ENCODE results near the gene MMP24. TPM values are rescaled to one million over a fixed set of nuclear protein-coding genes. Genes with fewer than 3 reads are reported as not detected.

Gene MMP24
- total RNA-seq, 5 donors from 2014 or later (not counting 1 experiment from before 2014, with no cell fraction given) = 0.15 to 0.49 (median 0.16) TPM; not detected in 2

- CTCF ChIA-PET = no interaction called here
- peaks cover 6 to 15% (median 8%) of the 10 kb centered on the region in 3 donors for H3K4me1 Mint-ChIP-seq
Observed at GRCh38 chr20:35319871-35320197, 93.3 kb downstream of the MMP24 start.

DNA sequence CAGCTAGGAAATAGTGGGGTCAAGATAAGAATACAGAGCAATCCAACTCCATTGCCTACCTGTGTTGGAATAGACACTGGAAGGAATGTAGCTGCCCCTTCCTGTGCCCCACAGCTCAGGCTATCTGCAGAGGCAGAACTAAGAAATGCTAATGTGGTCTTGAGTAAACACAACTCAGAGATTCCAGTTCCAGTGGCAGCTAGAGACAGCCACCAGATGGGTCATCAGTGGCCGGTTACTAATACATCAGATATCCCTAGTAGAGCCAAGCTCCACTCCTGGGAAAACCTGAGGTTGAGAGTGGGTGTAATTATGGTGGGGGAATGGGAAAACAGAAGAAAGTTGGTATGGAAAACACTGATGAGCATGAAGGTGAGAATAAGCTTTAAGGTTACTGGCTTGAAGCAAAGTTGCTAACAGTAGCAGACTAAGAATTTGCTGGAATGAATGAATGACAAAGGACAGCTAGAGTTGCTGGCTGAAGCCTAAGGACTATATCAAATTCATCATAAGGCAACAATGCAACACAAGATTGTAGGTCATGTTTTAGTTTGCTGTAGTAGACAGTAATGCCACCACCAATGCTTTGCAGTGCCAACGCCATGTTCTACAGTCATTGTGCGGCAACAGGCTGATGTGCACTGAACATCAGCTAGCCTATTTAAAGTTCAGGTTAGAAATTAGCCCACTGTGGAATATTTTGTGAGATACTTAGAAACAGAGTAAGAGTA, 94.1 kb downstream of the MMP24 start:
- Histone ChIP-seq H3K27ac (ENCODE audit: low read length) (no peak overlapping the region), H3K27me3 (replicated peaks in 1 of 2; ENCODE audit: control insufficient read depth in 2 of 2, extremely low read depth in 1 of 2, insufficient read depth in 2 of 2, low read length in 1 of 2) (no peaks in the 10 kb centered on the region), H3K36me3 (ENCODE audit: control insufficient read depth in 2 of 2, extremely low read depth in 1 of 2, insufficient read depth in 1 of 2, low read length in 1 of 2) (peaks cover 0 to 4% of the 10 kb centered on the region in 2 donors), H3K9me3 (no peaks in the 10 kb centered on the region), H3K4me1 (ENCODE audit: control insufficient read depth in 1 of 2, extremely low read depth in 1 of 2, insufficient read depth in 2 of 2, low read length in 2 of 2) (no peaks in the 10 kb centered on the region), H3K4me3 (ENCODE audit: control insufficient read depth in 1 of 2, extremely low read depth in 1 of 2, low read length in 1 of 2) (no peak overlapping the region)
- DNase-seq (no peak), ATAC-seq (replicated peaks in 1 of 4) (no peak)
- ChIA-PET POLR2A (no interaction called here), CTCF (interaction anchor here in 1 of 2 donors (0.5 kb wide), 1 partner anchor 783 kb away, joined by 8 read pairs; no protein-coding TSS in a partner anchor)
- Mint-ChIP-seq H3K4me3 (no peak overlapping the region), H3K27ac (no peak overlapping the region), H3K27me3 (no peaks in the 10 kb centered on the region), H3K4me1 (peaks cover 0 to 10% (median 1%) of the 10 kb centered on the region in 3 donors), H3K9me3 (no peaks in the 10 kb centered on the region), H3K36me3 (peaks cover 15% of the 10 kb centered on the region)
- WGBS (ENCODE audit: insufficient coverage) = 100% methylated on average over 2 of the region's 3 CpGs

More at GRCh38 chr20:35319871-35320197, 93.3 kb downstream of the MMP24 start:
- Mint-ChIP-seq H3K4me3 (no peak overlapping the region), H3K27me3 (no peaks in the 10 kb centered on the region), H3K36me3 (peaks cover 9% of the 10 kb centered on the region), H3K27ac (no peak overlapping the region), H3K9me3 (no peaks in the 10 kb centered on the region)
- no peak for DNase-seq
- Histone ChIP-seq H3K27me3 (replicated peaks in 1 of 2; ENCODE audit: control insufficient read depth in 2 of 2, extremely low read depth in 1 of 2, insufficient read depth in 2 of 2, low read length in 1 of 2) (no peaks in the 10 kb centered on the region), H3K36me3 (ENCODE audit: control insufficient read depth in 2 of 2, extremely low read depth in 1 of 2, insufficient read depth in 1 of 2, low read length in 1 of 2) (peaks cover 0 to under 1% of the 10 kb centered on the region in 2 donors), H3K27ac (ENCODE audit: low read length) (no peak overlapping the region), H3K4me1 (ENCODE audit: control insufficient read depth in 1 of 2, extremely low read depth in 1 of 2, insufficient read depth in 2 of 2, low read length in 2 of 2) (peaks cover 0 to 5% of the 10 kb centered on the region in 2 experiments), H3K4me3 (ENCODE audit: control insufficient read depth in 1 of 2, extremely low read depth in 1 of 2, low read length in 1 of 2) (no peak overlapping the region), H3K9me3 (no peaks in the 10 kb centered on the region)
- POLR2A ChIA-PET = no interaction called here
- ATAC-seq (replicated peaks in 1 of 4) = no peak

DNA sequence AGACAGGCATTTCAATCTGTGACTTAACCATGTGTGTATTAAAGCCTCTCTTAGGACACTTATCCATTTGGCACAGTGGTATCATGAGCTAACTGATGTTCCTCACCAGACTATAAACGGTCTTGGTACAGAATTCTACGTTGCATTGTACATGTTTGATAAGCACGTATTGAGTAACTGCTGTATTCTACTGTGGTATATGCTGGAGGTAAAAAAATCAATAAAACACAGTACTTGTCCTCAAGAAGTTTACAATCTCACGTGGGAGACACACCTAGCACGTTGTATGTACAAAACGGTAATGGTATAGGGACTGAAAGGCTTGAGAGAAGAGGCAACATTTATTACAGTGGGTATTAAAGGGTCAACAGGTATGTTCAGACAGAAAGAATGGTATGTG, 98.9 kb downstream of the MMP24 start:
- H3K36me3 Mint-ChIP-seq = peaks cover 13% of the 10 kb centered on the region
- no peaks in the 10 kb centered on the region for H3K4me1 Mint-ChIP-seq
- WGBS (ENCODE audit: insufficient coverage) = 93% methylated on average over 3 of the region's 6 CpGs
- no peaks in the 10 kb centered on the region for H3K27me3 ChIP-seq (replicated peaks in 1 of 2; ENCODE audit: control insufficient read depth in 2 of 2, extremely low read depth in 1 of 2, insufficient read depth in 2 of 2, low read length in 1 of 2)
- no peak overlapping the region for H3K27ac ChIP-seq (ENCODE audit: low read length)
- H3K27ac Mint-ChIP-seq = no peak overlapping the region
- CTCF ChIA-PET = interaction anchor here in 1 of 2 donors (0.9 kb wide), 1 partner anchor 34 kb away, joined by 3 read pairs; no protein-coding TSS in a partner anchor
- no peaks in the 10 kb centered on the region for H3K4me1 ChIP-seq (ENCODE audit: control insufficient read depth in 1 of 2, extremely low read depth in 1 of 2, insufficient read depth in 2 of 2, low read length in 2 of 2)
- no peak overlapping the region for H3K4me3 Mint-ChIP-seq
- no peaks in the 10 kb centered on the region for H3K27me3 Mint-ChIP-seq
- H3K9me3 Mint-ChIP-seq = no peaks in the 10 kb centered on the region
- DNase-seq = no peak
- peaks cover 0 to 4% of the 10 kb centered on the region in 2 donors for H3K36me3 ChIP-seq (ENCODE audit: control insufficient read depth in 2 of 2, extremely low read depth in 1 of 2, insufficient read depth in 1 of 2, low read length in 1 of 2)
- POLR2A ChIA-PET = no interaction called here
- H3K4me3 ChIP-seq (ENCODE audit: control insufficient read depth in 1 of 2, extremely low read depth in 1 of 2, low read length in 1 of 2) = no peak overlapping the region
- no peaks in the 10 kb centered on the region for H3K9me3 ChIP-seq
- ATAC-seq (replicated peaks in 1 of 4) = no peak

- 91% methylated on average over 9 of the region's 11 CpGs for WGBS (ENCODE audit: insufficient coverage)
- Histone ChIP-seq H3K9me3 (no peaks in the 10 kb centered on the region), H3K27ac (ENCODE audit: low read length) (no peak overlapping the region), H3K4me3 (ENCODE audit: control insufficient read depth in 1 of 2, extremely low read depth in 1 of 2, low read length in 1 of 2) (no peak overlapping the region), H3K4me1 (ENCODE audit: control insufficient read depth in 1 of 2, extremely low read depth in 1 of 2, insufficient read depth in 2 of 2, low read length in 2 of 2) (no peaks in the 10 kb centered on the region), H3K27me3 (replicated peaks in 1 of 2; ENCODE audit: control insufficient read depth in 2 of 2, extremely low read depth in 1 of 2, insufficient read depth in 2 of 2, low read length in 1 of 2) (no peaks in the 10 kb centered on the region), H3K36me3 (ENCODE audit: control insufficient read depth in 2 of 2, extremely low read depth in 1 of 2, insufficient read depth in 1 of 2, low read length in 1 of 2) (peaks cover 0 to 4% of the 10 kb centered on the region in 2 donors)
- H3K4me3 Mint-ChIP-seq = no peak overlapping the region
- H3K4me1 Mint-ChIP-seq = no peaks in the 10 kb centered on the region
- H3K9me3 Mint-ChIP-seq = no peaks in the 10 kb centered on the region
- no peak for DNase-seq
- no peaks in the 10 kb centered on the region for H3K27me3 Mint-ChIP-seq
- H3K36me3 Mint-ChIP-seq = peaks cover 11% of the 10 kb centered on the region
- CTCF ChIA-PET = interaction anchor here in 1 of 2 donors (0.9 kb wide), 1 partner anchor 33 kb away, joined by 3 read pairs; no protein-coding TSS in a partner anchor
- no peak overlapping the region for H3K27ac Mint-ChIP-seq
- ATAC-seq (replicated peaks in 1 of 4) = no peak
- POLR2A ChIA-PET = no interaction called here
Observed at GRCh38 chr20:35326021-35326739, 99.7 kb downstream of the MMP24 start.

Other genes starting within 250 kb of the MMP24 start
- gene TRPC4AP, start 133.9 kb upstream of the MMP24 start, total RNA-seq = 10 to 100 TPM; 56.3 to 65.5 (median 63.5) TPM
- gene EDEM2, start 79.4 kb upstream of the MMP24 start, total RNA-seq = 10 to 100 TPM; 17.7 to 29.8 (median 25.9) TPM
- gene PROCR, start 54.6 kb upstream of the MMP24 start, total RNA-seq = 1 to 10 TPM in 4 of 5 donors, under 1 TPM in 1; 0.28 to 3.0 (median 1.5) TPM
- 10 to 100 TPM; 59.5 to 95.5 (median 72.0) TPM for gene MMP24OS, start 51.4 kb downstream of the MMP24 start, total RNA-seq
- gene EIF6, start 58.1 kb downstream of the MMP24 start, total RNA-seq = 10 to 100 TPM; 43.8 to 70.7 (median 69.6) TPM
- gene FAM83C, start 65.7 kb downstream of the MMP24 start, total RNA-seq = under 1 TPM in 1 of 5 donors, not detected in 4; 0.15 TPM
- gene UQCC1, start 185.3 kb downstream of the MMP24 start, total RNA-seq = 10 to 100 TPM; 27.0 to 51.5 (median 41.5) TPM
- under 1 TPM in 2 of 5 donors, not detected in 3; 0.09 to 0.10 TPM for gene GDF5, start 211.5 kb downstream of the MMP24 start, total RNA-seq
- gene CEP250, start 228.9 kb downstream of the MMP24 start, total RNA-seq = 10 to 100 TPM; 45.7 to 70.7 (median 67.4) TPM

All from T-cell (primary cell).